HCT116 (cell line): ENCODE results near the gene LHX5. TPM values are rescaled to one million over a fixed set of nuclear protein-coding genes. Genes with fewer than 3 reads are reported as not detected.
A peak's percentile ranks its signal among the peaks of the same experiment; 100 is the strongest.

Experiments used
- ATAC-seq: fragments of 200-7000 bp; cut with Tn5 transposase; 2 replicates; pipeline ENCODE4 v1.9.1; 2020; ENCODE audit warnings: mild to moderate bottlenecking, moderate library complexity
- BruUV-seq: library from RNA; stranded (reverse); fragments of 400-500 nt; replicated peaks from 2 replicates; lab custom pipeline; 2021; lab: Mats Ljungman, UMichigan
- CTCF ChIA-PET: fragments of 300-600 bp; sonication (Branson Sonifier 250); formaldehyde crosslinking; loops from one replicate; lab custom pipeline; 2021; ENCODE audit warnings: antibody characterized with exemption; lab: Charles Lee
- POLR2A ChIA-PET: fragments of 300-600, 350-600 bp; sonication (Branson Sonifier 250); formaldehyde crosslinking; loops from one replicate; lab custom pipeline; 2021; ENCODE audit warnings: antibody characterized with exemption; lab: Charles Lee
- RAD21 ChIA-PET, 2 experiments: fragments of 300-600 bp; sonication (Branson Sonifier 250); formaldehyde crosslinking; loops; one replicate each; lab custom pipeline; 2023; ENCODE audit warnings: low total read pairs in 2 of 2; ENCODE audit not compliant: uncharacterized antibody in 2 of 2, unreplicated experiment in 2 of 2, low non-redundant PET in 1 of 2; lab: Charles Lee
- DNase-seq: peaks from one replicate; pipeline ENCODE4 v3.0.0-alpha.2; 2010; ENCODE audit warnings: low read depth, low spot score
- H2AFZ ChIP-seq: fragments of 200-600 bp; shearing (Covaris generic), sonication (generic); 2 replicates; pipeline ENCODE4 v1.6.1; 2017; ENCODE audit warnings: low read depth, mixed run types, mixed read lengths, antibody characterized with exemption, low read length; ENCODE audit not compliant: poor library complexity, severe bottlenecking
- H3K27ac ChIP-seq: 2 replicates; pipeline ENCODE4 v1.5.1; 2012; ENCODE audit warnings: low read depth, low read length
- H3K27me3 ChIP-seq: fragments of 200-600 bp; sonication (generic); 2 replicates; pipeline ENCODE4 v1.6.1; 2016; ENCODE audit warnings: mixed run types, low read length, mixed read lengths; ENCODE audit not compliant: insufficient read depth
- H3K36me3 ChIP-seq, 2 experiments: fragments of 200-500 bp in 1 of 2; fragments of 200-600 bp in 1 of 2; sonication (Bioruptor generic) in 1 of 2; sonication (generic) in 1 of 2; 2 replicates each; pipeline versions ENCODE4 v1.5.1 to v1.6.1; 2014 to 2016; ENCODE audit warnings: low read length in 2 of 2, inconsistent platforms in 1 of 2, mixed read lengths in 1 of 2, mixed run types in 1 of 2; ENCODE audit not compliant: insufficient read depth in 2 of 2, control insufficient read depth in 1 of 2
- H3K4me1 ChIP-seq, 2 experiments: fragments of 200-600 bp in 1 of 2; sonication (generic) in 1 of 2; 2 replicates each; pipeline versions ENCODE4 v1.5.1 to v1.6.1; 2012 to 2017; ENCODE audit warnings: low read length in 2 of 2, inconsistent platforms in 1 of 2, mild to moderate bottlenecking in 1 of 2, mixed read lengths in 1 of 2, mixed run types in 1 of 2, moderate library complexity in 1 of 2; ENCODE audit not compliant: insufficient read depth in 2 of 2, control insufficient read depth in 1 of 2
- H3K4me2 ChIP-seq: fragments of 200-600 bp; sonication (generic); 2 replicates; pipeline ENCODE4 v1.6.1; 2017; ENCODE audit warnings: mixed run types, low read length, mixed read lengths
- H3K4me3 ChIP-seq, 2 experiments: fragments of 200-600 bp in 1 of 2; sonication (generic) in 1 of 2; replicated peaks in 1 of 2; 2 replicates each; pipeline ENCODE4 v1.5.1; 2011 to 2016; ENCODE audit warnings: low read length in 2 of 2, control low read depth in 1 of 2, low read depth in 1 of 2, mild to moderate bottlenecking in 1 of 2, mixed read lengths in 1 of 2, mixed run types in 1 of 2
- H3K79me2 ChIP-seq: fragments of 200-600 bp; sonication (generic); 2 replicates; pipeline ENCODE4 v1.6.1; 2017; ENCODE audit warnings: mild to moderate bottlenecking, mixed run types, low read length, moderate library complexity, mixed read lengths; ENCODE audit not compliant: insufficient read depth
- H3K9ac ChIP-seq: fragments of 200-600 bp; sonication (generic); 2 replicates; pipeline ENCODE4 v1.6.1; 2016; ENCODE audit warnings: low read length, mixed read lengths
- H3K9me2 ChIP-seq: fragments of 200-600 bp; sonication (generic), shearing (Covaris generic); 2 replicates; pipeline ENCODE4 v1.6.1; 2017; ENCODE audit warnings: mixed run types, mild to moderate bottlenecking, moderate library complexity; ENCODE audit not compliant: insufficient read depth
- H3K9me3 ChIP-seq, 2 experiments: fragments of 200-500 bp in 1 of 2; fragments of 200-600 bp in 1 of 2; sonication (Bioruptor generic) in 1 of 2; sonication (generic) in 1 of 2; 2 replicates each; pipeline ENCODE4 v1.6.1; 2014 to 2017; ENCODE audit warnings: low read length in 2 of 2, mixed read lengths in 2 of 2, inconsistent platforms in 1 of 2, low read depth in 1 of 2, mild to moderate bottlenecking in 1 of 2, mixed run types in 1 of 2, moderate library complexity in 1 of 2; ENCODE audit not compliant: control insufficient read depth in 1 of 2, insufficient read depth in 1 of 2
- H4K20me1 ChIP-seq: fragments of 200-600 bp; sonication (generic), shearing (Covaris generic); 2 replicates; pipeline ENCODE4 v1.6.1; 2017; ENCODE audit warnings: mixed run types, mild to moderate bottlenecking, moderate library complexity; ENCODE audit not compliant: insufficient read depth
- EZH2 ChIP-seq: fragments of 200-600 bp; sonication (generic); IDR thresholded peaks from 2 replicates; pipeline ENCODE4 v1.6.1; 2017; ENCODE audit warnings: antibody characterized with exemption, mixed run types
- JUND ChIP-seq: IDR thresholded peaks from 2 replicates; pipeline ENCODE4 v1.6.1; 2012
- MAX ChIP-seq: IDR thresholded peaks from 2 replicates; pipeline ENCODE4 v1.6.1; 2012
- POLR2AphosphoS5 ChIP-seq: IDR thresholded peaks from 2 replicates; pipeline ENCODE4 v1.6.1; 2011; ENCODE audit warnings: mild to moderate bottlenecking, low read depth, low read length, moderate library complexity
- SP1 ChIP-seq: IDR thresholded peaks from 2 replicates; pipeline ENCODE4 v1.6.1; 2012; ENCODE audit warnings: low read depth
- TCF7L2 ChIP-seq: IDR thresholded peaks from 2 replicates; pipeline ENCODE4 v1.7.0; 2011; ENCODE audit warnings: borderline replicate concordance, inconsistent platforms; ENCODE audit not compliant: insufficient read depth, insufficient read length; ENCODE audit errors: extremely low read depth
- intact Hi-C: fragments of 100-400 bp; cut with micrococcal nuclease; formaldehyde crosslinking; loops from 2 replicates; pipeline ENCODE4 v1.10.0; 2022
- total RNA-seq: library from RNA; stranded (reverse); gene quantifications from one replicate; pipeline ENCODE4 v1.2.1, GENCODE V29; 2021; ENCODE audit not compliant: unreplicated experiment
- TF ChIP-seq, protein P1 (sequence below): IDR thresholded peaks from 2 replicates; pipeline ENCODE4 v1.6.1; 2012
- TF ChIP-seq, protein P2 (sequence below): IDR thresholded peaks from 2 replicates; pipeline ENCODE4 v1.6.1; 2012; ENCODE audit warnings: low read depth
- TF ChIP-seq, protein P3 (sequence below), 3 experiments: fragments of 200-600 bp in 1 of 3; sonication (generic) in 1 of 3; IDR thresholded peaks in 2 of 3; conservative IDR thresholded peaks in 1 of 3; 2 replicates each; pipeline ENCODE4 v1.5.1; 2012 to 2017; ENCODE audit warnings: low read depth in 2 of 3, low read length in 2 of 3, antibody characterized with exemption in 1 of 3, borderline replicate concordance in 1 of 3, control low read depth in 1 of 3, mild to moderate bottlenecking in 1 of 3, mixed read lengths in 1 of 3, mixed run types in 1 of 3, moderate library complexity in 1 of 3; ENCODE audit not compliant: insufficient read depth in 1 of 3
- TF ChIP-seq, protein P4 (sequence below): IDR thresholded peaks from 2 replicates; pipeline ENCODE4 v1.6.1; 2011; ENCODE audit warnings: mild to moderate bottlenecking, low read length, moderate library complexity; ENCODE audit not compliant: insufficient replicate concordance; ENCODE audit errors: extremely low read depth

LHX5 gene
- total RNA-seq, 1 experiment from 2014 or later, result 2.4 TPM

- Histone ChIP-seq H3K27ac (no peak overlapping the region), H3K4me3 (no peak overlapping the region), H3K9me2 (no peaks in the 10 kb centered on the region), H3K4me1 (no peaks in the 10 kb centered on the region), H3K9me3 (no peaks in the 10 kb centered on the region), H2AFZ (no peak overlapping the region), H3K79me2 (no peaks in the 10 kb centered on the region), H3K27me3 (peaks cover 36% of the 10 kb centered on the region), H3K9ac (no peak overlapping the region), H3K4me2 (no peak overlapping the region), H4K20me1 (no peaks in the 10 kb centered on the region), H3K36me3 (no peaks in the 10 kb centered on the region)
- ATAC-seq, result no peak
- TF ChIP-seq, protein P1, sequence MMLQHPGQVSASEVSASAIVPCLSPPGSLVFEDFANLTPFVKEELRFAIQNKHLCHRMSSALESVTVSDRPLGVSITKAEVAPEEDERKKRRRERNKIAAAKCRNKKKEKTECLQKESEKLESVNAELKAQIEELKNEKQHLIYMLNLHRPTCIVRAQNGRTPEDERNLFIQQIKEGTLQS, result no peak
- TF ChIP-seq SP1 (no peak), JUND (no peak), EZH2 (no peak), MAX (no peak), TCF7L2 (peak; percentile 34), POLR2AphosphoS5 (no peak)
- TF ChIP-seq, protein P2, sequence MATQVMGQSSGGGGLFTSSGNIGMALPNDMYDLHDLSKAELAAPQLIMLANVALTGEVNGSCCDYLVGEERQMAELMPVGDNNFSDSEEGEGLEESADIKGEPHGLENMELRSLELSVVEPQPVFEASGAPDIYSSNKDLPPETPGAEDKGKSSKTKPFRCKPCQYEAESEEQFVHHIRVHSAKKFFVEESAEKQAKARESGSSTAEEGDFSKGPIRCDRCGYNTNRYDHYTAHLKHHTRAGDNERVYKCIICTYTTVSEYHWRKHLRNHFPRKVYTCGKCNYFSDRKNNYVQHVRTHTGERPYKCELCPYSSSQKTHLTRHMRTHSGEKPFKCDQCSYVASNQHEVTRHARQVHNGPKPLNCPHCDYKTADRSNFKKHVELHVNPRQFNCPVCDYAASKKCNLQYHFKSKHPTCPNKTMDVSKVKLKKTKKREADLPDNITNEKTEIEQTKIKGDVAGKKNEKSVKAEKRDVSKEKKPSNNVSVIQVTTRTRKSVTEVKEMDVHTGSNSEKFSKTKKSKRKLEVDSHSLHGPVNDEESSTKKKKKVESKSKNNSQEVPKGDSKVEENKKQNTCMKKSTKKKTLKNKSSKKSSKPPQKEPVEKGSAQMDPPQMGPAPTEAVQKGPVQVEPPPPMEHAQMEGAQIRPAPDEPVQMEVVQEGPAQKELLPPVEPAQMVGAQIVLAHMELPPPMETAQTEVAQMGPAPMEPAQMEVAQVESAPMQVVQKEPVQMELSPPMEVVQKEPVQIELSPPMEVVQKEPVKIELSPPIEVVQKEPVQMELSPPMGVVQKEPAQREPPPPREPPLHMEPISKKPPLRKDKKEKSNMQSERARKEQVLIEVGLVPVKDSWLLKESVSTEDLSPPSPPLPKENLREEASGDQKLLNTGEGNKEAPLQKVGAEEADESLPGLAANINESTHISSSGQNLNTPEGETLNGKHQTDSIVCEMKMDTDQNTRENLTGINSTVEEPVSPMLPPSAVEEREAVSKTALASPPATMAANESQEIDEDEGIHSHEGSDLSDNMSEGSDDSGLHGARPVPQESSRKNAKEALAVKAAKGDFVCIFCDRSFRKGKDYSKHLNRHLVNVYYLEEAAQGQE, result peak; percentile 67
- TF ChIP-seq, protein P3, sequence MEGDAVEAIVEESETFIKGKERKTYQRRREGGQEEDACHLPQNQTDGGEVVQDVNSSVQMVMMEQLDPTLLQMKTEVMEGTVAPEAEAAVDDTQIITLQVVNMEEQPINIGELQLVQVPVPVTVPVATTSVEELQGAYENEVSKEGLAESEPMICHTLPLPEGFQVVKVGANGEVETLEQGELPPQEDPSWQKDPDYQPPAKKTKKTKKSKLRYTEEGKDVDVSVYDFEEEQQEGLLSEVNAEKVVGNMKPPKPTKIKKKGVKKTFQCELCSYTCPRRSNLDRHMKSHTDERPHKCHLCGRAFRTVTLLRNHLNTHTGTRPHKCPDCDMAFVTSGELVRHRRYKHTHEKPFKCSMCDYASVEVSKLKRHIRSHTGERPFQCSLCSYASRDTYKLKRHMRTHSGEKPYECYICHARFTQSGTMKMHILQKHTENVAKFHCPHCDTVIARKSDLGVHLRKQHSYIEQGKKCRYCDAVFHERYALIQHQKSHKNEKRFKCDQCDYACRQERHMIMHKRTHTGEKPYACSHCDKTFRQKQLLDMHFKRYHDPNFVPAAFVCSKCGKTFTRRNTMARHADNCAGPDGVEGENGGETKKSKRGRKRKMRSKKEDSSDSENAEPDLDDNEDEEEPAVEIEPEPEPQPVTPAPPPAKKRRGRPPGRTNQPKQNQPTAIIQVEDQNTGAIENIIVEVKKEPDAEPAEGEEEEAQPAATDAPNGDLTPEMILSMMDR (IDR thresholded peaks at IDR 0.05 in 2 of 3, conservative IDR thresholded peaks at IDR 0.05 in 1 of 3; ENCODE audit: borderline replicate concordance in 1 of 3, insufficient read depth in 1 of 3, low read depth in 2 of 3, low read length in 2 of 3), result no peak
- TF ChIP-seq, protein P4, sequence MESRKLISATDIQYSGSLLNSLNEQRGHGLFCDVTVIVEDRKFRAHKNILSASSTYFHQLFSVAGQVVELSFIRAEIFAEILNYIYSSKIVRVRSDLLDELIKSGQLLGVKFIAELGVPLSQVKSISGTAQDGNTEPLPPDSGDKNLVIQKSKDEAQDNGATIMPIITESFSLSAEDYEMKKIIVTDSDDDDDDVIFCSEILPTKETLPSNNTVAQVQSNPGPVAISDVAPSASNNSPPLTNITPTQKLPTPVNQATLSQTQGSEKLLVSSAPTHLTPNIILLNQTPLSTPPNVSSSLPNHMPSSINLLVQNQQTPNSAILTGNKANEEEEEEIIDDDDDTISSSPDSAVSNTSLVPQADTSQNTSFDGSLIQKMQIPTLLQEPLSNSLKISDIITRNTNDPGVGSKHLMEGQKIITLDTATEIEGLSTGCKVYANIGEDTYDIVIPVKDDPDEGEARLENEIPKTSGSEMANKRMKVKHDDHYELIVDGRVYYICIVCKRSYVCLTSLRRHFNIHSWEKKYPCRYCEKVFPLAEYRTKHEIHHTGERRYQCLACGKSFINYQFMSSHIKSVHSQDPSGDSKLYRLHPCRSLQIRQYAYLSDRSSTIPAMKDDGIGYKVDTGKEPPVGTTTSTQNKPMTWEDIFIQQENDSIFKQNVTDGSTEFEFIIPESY, result no peak
- RAD21 ChIA-PET, result no interaction called here
- POLR2A ChIA-PET, result no interaction called here
- CTCF ChIA-PET, result interaction anchor here (1.1 kb wide), 1 partner anchor 18 kb away, joined by 3 read pairs; no protein-coding TSS in a partner anchor
- intact Hi-C loops, result no loop called here
- DNase-seq, result no peak
- no TSS peak for BruUV-seq
Measured at GRCh38 chr12:113479590-113480335, 8.1 kb upstream of the LHX5 start.
